Neural cell (in vitro differentiated cells): Measurements from ENCODE around the gene ATP2B2. TPM values are rescaled to one million over a fixed set of nuclear protein-coding genes. Genes with fewer than 3 reads are reported as not detected.

Source experiments
- H2AFZ ChIP-seq: fragments of 200-600, 300-800 bp; sonication (generic), shearing (Covaris generic); 2 replicates; pipeline ENCODE4 v1.6.0; 2014; ENCODE audit warnings: low read depth, mild to moderate bottlenecking, antibody characterized with exemption, low read length, moderate library complexity
- H3F3A ChIP-seq: fragments of 200-600 bp; shearing (Covaris generic); 2 replicates; pipeline ENCODE4 v1.6.1; 2016; ENCODE audit warnings: mild to moderate bottlenecking, moderate library complexity, mixed read lengths, antibody characterized with exemption, low read length; ENCODE audit not compliant: insufficient read depth, poor library complexity, severe bottlenecking
- H3K27ac ChIP-seq: fragments of 200-600, 300-800 bp; sonication (generic), shearing (Covaris generic); 2 replicates; pipeline ENCODE4 v1.5.1; 2014; ENCODE audit warnings: mild to moderate bottlenecking, low read length, moderate library complexity
- H3K27me3 ChIP-seq: fragments of 300-800, 200-600 bp; sonication (generic), shearing (Covaris generic); 2 replicates; pipeline ENCODE4 v1.6.0; 2014; ENCODE audit warnings: mild to moderate bottlenecking, low read depth, low read length, moderate library complexity; ENCODE audit not compliant: insufficient read depth
- H3K36me3 ChIP-seq: fragments of 300-800, 200-600 bp; sonication (generic), shearing (Covaris generic); 2 replicates; pipeline ENCODE4 v1.5.1; 2014; ENCODE audit warnings: mild to moderate bottlenecking, antibody characterized with exemption, low read length, moderate library complexity; ENCODE audit not compliant: insufficient read depth
- H3K4me2 ChIP-seq: fragments of 300-800, 200-600 bp; sonication (generic), shearing (Covaris generic); 2 replicates; pipeline ENCODE4 v1.6.0; 2014; ENCODE audit warnings: mild to moderate bottlenecking, low read length
- H3K4me3 ChIP-seq: fragments of 300-800, 200-600 bp; sonication (generic), shearing (Covaris generic); 2 replicates; pipeline ENCODE4 v1.5.1; 2014; ENCODE audit warnings: mild to moderate bottlenecking, low read length, moderate library complexity
- H3K79me2 ChIP-seq: fragments of 200-600 bp; shearing (Covaris generic); replicated peaks from 2 replicates; pipeline ENCODE4 v1.6.0; 2014; ENCODE audit warnings: mild to moderate bottlenecking, low read length, moderate library complexity; ENCODE audit not compliant: insufficient read depth
- H3K9ac ChIP-seq: fragments of 300-800, 200-600 bp; sonication (generic), shearing (Covaris generic); 2 replicates; pipeline ENCODE4 v1.6.1; 2016; ENCODE audit warnings: mild to moderate bottlenecking, low read length, mixed read lengths
- H3K9me2 ChIP-seq: fragments of 200-600 bp; shearing (Covaris generic); 2 replicates; pipeline ENCODE4 v1.6.1; 2016; ENCODE audit warnings: mild to moderate bottlenecking, low read length, mixed read lengths; ENCODE audit not compliant: insufficient read depth
- H3K9me3 ChIP-seq: fragments of 200-600, 300-800 bp; sonication (generic), shearing (Covaris generic); 2 replicates; pipeline ENCODE4 v1.6.1; 2016; ENCODE audit warnings: mild to moderate bottlenecking, mixed run types, low read length, moderate library complexity, mixed read lengths
- H4K20me1 ChIP-seq: fragments of 200-600 bp; shearing (Covaris generic); 2 replicates; pipeline ENCODE4 v1.6.1; 2016; ENCODE audit warnings: mild to moderate bottlenecking, mixed run types; ENCODE audit not compliant: insufficient read depth
- CTCF ChIP-seq: fragments of 450-650 bp; IDR thresholded peaks from 2 replicates; pipeline ENCODE4 v1.5.1; 2014; ENCODE audit warnings: antibody characterized with exemption, mild to moderate bottlenecking, moderate library complexity; ENCODE audit not compliant: poor library complexity, severe bottlenecking
- EP300 ChIP-seq: fragments of 450-650 bp; conservative IDR thresholded peaks from 2 replicates; pipeline ENCODE4 v1.6.1; 2014; ENCODE audit warnings: antibody characterized with exemption, mild to moderate bottlenecking, moderate library complexity; ENCODE audit not compliant: poor library complexity, severe bottlenecking
- EZH2 ChIP-seq: fragments of 200-600, 300-800 bp; shearing (Covaris generic), sonication (generic); IDR thresholded peaks from 2 replicates; pipeline ENCODE4 v1.6.1; 2014; ENCODE audit warnings: antibody characterized with exemption, low read length, borderline replicate concordance, mild to moderate bottlenecking; ENCODE audit not compliant: insufficient read depth, poor library complexity, severe bottlenecking
- MXI1 ChIP-seq: fragments of 450-650 bp; conservative IDR thresholded peaks from 2 replicates; pipeline ENCODE4 v1.6.1; 2014; ENCODE audit warnings: antibody characterized with exemption, mild to moderate bottlenecking; ENCODE audit not compliant: poor library complexity, severe bottlenecking
- POLR2AphosphoS5 ChIP-seq: IDR thresholded peaks from 2 replicates; pipeline ENCODE4 v1.6.1; 2012
- RAD21 ChIP-seq: fragments of 450-650 bp; conservative IDR thresholded peaks from 2 replicates; pipeline ENCODE4 v1.6.1; 2014; ENCODE audit warnings: antibody characterized with exemption, mild to moderate bottlenecking, moderate library complexity
- REST ChIP-seq: IDR thresholded peaks from 2 replicates; pipeline ENCODE4 v1.6.1; 2012; ENCODE audit warnings: borderline replicate concordance
- SMC3 ChIP-seq: fragments of 450-650 bp; conservative IDR thresholded peaks from 2 replicates; pipeline ENCODE4 v1.6.1; 2014; ENCODE audit warnings: antibody characterized with exemption, mild to moderate bottlenecking, moderate library complexity; ENCODE audit not compliant: poor library complexity
- TAF1 ChIP-seq: IDR thresholded peaks from 2 replicates; pipeline ENCODE4 v1.6.1; 2012; ENCODE audit warnings: low read depth
- polyA plus RNA-seq: library from polyadenylated mRNA; depleted of rRNA; stranded (reverse); fragments of >200 nt; gene quantifications from 2 replicates; pipeline ENCODE4 v1.2.3, GENCODE V29; 2014

ATP2B2 gene
- polyA plus RNA-seq, 1 donor from 2014 or later = 8.3 TPM

- Histone ChIP-seq H4K20me1 (no peaks in the 10 kb centered on the region), H3K4me2 (no peak overlapping the region), H3K27ac (no peak overlapping the region), H3K9me3 (peaks cover 4% of the 10 kb centered on the region), H3K36me3 (no peaks in the 10 kb centered on the region), H3K9ac (no peak overlapping the region), H3K79me2 (no peaks in the 10 kb centered on the region), H2AFZ (no peak overlapping the region), H3K4me3 (no peak overlapping the region), H3K27me3 (no peaks in the 10 kb centered on the region), H3F3A (no peaks in the 10 kb centered on the region), H3K9me2 (no peaks in the 10 kb centered on the region)
- TF ChIP-seq EP300 (no peak), CTCF (no peak), POLR2AphosphoS5 (no peak), RAD21 (no peak), MXI1 (no peak), EZH2 (no peak), TAF1 (no peak)
Measured at GRCh38 chr3:10366651-10367101, 138.7 kb downstream of the ATP2B2 start.

GRCh38 chr3:10365791-10366190 is 139.6 kb downstream of the ATP2B2 start:
- Histone ChIP-seq H3K4me2 (no peak overlapping the region), H3K36me3 (no peaks in the 10 kb centered on the region), H3K9ac (no peak overlapping the region), H3K27ac (no peak overlapping the region), H3K79me2 (no peaks in the 10 kb centered on the region), H3K9me2 (no peaks in the 10 kb centered on the region), H3K27me3 (no peaks in the 10 kb centered on the region), H3K4me3 (no peak overlapping the region), H3K9me3 (peaks cover 4% of the 10 kb centered on the region), H2AFZ (no peak overlapping the region), H4K20me1 (no peaks in the 10 kb centered on the region), H3F3A (no peaks in the 10 kb centered on the region)
- TF ChIP-seq TAF1 (no peak), RAD21 (no peak), CTCF (no peak), SMC3 (no peak), REST (no peak), MXI1 (no peak), EZH2 (no peak), EP300 (no peak), POLR2AphosphoS5 (no peak)
